DND-41 (cell line): ENCODE measurements around the gene RIPOR2.

Experiments
- ATAC-seq: fragments of 200-7000 bp; cut with Tn5 transposase; 3 replicates; pipeline ENCODE4 v1.9.1; 2021; ENCODE audit warnings: low read depth; ENCODE audit not compliant: insufficient read depth
- DNase-seq: peaks from one replicate; pipeline ENCODE4 v3.0.0-alpha.2; 2020
- H2AFZ ChIP-seq: 2 replicates; pipeline ENCODE4 v1.6.0; 2012; ENCODE audit warnings: low read depth, low read length
- H3K27ac ChIP-seq: 2 replicates; pipeline ENCODE4 v1.5.1; 2012; ENCODE audit warnings: low read length, inconsistent platforms
- H3K27me3 ChIP-seq: fragments of 200-600 bp; sonication (generic); 2 replicates; pipeline ENCODE4 v1.6.0; 2012; ENCODE audit warnings: low read length, mild to moderate bottlenecking, inconsistent platforms; ENCODE audit not compliant: insufficient read depth, poor library complexity
- H3K36me3 ChIP-seq: 2 replicates; pipeline ENCODE4 v1.5.1; 2012; ENCODE audit warnings: low read length, inconsistent platforms; ENCODE audit not compliant: insufficient read depth
- H3K4me1 ChIP-seq: 2 replicates; pipeline ENCODE4 v1.5.1; 2012; ENCODE audit warnings: mild to moderate bottlenecking, low read length; ENCODE audit not compliant: insufficient read depth
- H3K4me2 ChIP-seq: 2 replicates; pipeline ENCODE4 v1.6.0; 2012; ENCODE audit warnings: mild to moderate bottlenecking, moderate library complexity, low read length, inconsistent platforms; ENCODE audit not compliant: insufficient read depth
- H3K4me3 ChIP-seq, 2 experiments: fragments of 200-600 bp in 1 of 2; shearing (Covaris generic) in 1 of 2; 2 replicates each; pipeline ENCODE4 v1.5.1; 2012 to 2016; ENCODE audit warnings: inconsistent platforms in 2 of 2, low read length in 2 of 2, mild to moderate bottlenecking in 2 of 2, low read depth in 1 of 2, moderate library complexity in 1 of 2
- H3K79me2 ChIP-seq: 2 replicates; pipeline ENCODE4 v1.6.0; 2012; ENCODE audit warnings: low read length, inconsistent platforms; ENCODE audit not compliant: insufficient read depth
- H3K9ac ChIP-seq: 2 replicates; pipeline ENCODE4 v1.6.0; 2012; ENCODE audit warnings: low read depth, mild to moderate bottlenecking, inconsistent platforms, low read length, moderate library complexity
- H3K9me3 ChIP-seq: 2 replicates; pipeline ENCODE4 v1.5.1; 2012; ENCODE audit warnings: low read length, moderate library complexity, mild to moderate bottlenecking, inconsistent platforms; ENCODE audit not compliant: insufficient read depth, severe bottlenecking
- H4K20me1 ChIP-seq: 2 replicates; pipeline ENCODE4 v1.6.0; 2012; ENCODE audit warnings: low read length; ENCODE audit not compliant: insufficient read depth
- CTCF ChIP-seq: IDR thresholded peaks from 2 replicates; pipeline ENCODE4 v1.5.1; 2012; ENCODE audit warnings: borderline replicate concordance, low read length, moderate library complexity, mild to moderate bottlenecking; ENCODE audit not compliant: poor library complexity, severe bottlenecking; ENCODE audit errors: extremely low read depth
- EZH2 ChIP-seq: IDR thresholded peaks from 3 replicates; pipeline ENCODE4 v1.6.1; 2012; ENCODE audit warnings: borderline replicate concordance, low read depth, mild to moderate bottlenecking, moderate library complexity, low read length, inconsistent platforms; ENCODE audit not compliant: severe bottlenecking

RIPOR2 gene

DNA sequence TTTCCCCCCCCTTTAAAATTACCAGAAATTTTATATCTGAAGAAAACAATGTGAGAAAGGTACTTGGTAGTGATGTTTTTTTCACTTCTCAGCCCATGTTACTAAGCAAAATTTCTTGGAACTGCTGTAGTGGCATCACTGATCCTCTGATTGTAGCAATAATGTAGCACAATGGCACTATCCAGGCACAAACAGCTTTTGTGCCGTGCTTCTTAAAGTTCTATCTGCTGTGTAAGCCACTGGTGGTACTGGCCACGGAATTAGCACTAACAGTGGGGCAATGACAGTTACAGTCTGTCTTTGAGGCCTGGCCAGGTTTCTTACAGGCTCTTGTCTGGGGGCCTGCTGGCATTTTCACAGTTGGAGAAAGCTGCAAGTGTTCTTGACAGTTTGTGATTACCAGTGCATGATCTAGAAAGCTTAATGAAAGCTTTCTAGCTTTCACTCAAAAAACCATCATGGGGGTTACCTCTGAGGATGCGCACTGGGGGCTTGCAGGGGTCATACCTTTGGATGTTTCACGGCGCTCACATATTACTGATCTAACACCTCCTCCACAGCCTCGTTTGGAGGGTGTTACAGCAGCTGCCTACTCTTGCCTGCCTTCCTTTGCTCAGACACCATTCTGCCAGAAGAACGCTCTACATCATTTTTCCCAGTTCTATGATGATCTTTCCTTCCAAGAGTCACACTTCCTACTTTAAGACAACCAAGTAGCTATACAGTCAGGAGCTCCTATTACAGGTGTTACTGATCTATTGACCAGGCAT is 78.7 kb downstream of the RIPOR2 start:
- H3K9me3 ChIP-seq: no peaks in the 10 kb centered on the region
- H3K36me3 ChIP-seq: peaks cover 70% of the 10 kb centered on the region
- no peaks in the 10 kb centered on the region for H3K27me3 ChIP-seq
- no peaks in the 10 kb centered on the region for H4K20me1 ChIP-seq
- no peak overlapping the region for H2AFZ ChIP-seq
- H3K79me2 ChIP-seq: no peaks in the 10 kb centered on the region
- peaks cover 10% of the 10 kb centered on the region for H3K4me1 ChIP-seq
- H3K9ac ChIP-seq: no peak overlapping the region
- no peak overlapping the region for H3K4me3 ChIP-seq
- ATAC-seq (no peak), DNase-seq (no peak)
- H3K4me2 ChIP-seq: no peak overlapping the region
- peak overlapping the region; percentile 50 for H3K27ac ChIP-seq
- no peak for TF ChIP-seq CTCF
- no peak for TF ChIP-seq EZH2

DNA sequence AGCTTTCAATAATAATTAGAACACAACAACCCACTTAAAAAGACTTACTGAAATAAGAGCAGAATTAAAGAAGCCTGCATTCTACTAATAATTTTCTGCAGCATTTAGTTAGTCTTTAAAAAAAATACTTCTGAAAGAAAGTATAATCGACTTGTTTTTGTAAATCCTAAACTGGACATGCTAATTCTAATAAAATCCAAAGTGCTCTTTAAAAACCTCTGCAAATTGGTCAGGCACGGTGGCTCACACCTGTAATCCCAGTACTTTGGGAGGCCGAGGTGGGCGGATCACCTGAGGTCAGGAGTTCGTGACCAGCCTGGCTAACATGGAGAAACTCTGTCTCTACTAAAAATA is 79.5 kb downstream of the RIPOR2 start:
- peaks cover 10% of the 10 kb centered on the region for H3K4me1 ChIP-seq
- H3K27ac ChIP-seq: peak overlapping the region; percentile 41; the same call in 1 of the 2 replicates
- no peaks in the 10 kb centered on the region for H3K79me2 ChIP-seq
- H3K27me3 ChIP-seq: no peaks in the 10 kb centered on the region
- H3K4me3 ChIP-seq: no peak overlapping the region
- no peak for ATAC-seq
- H4K20me1 ChIP-seq: no peaks in the 10 kb centered on the region
- H3K9me3 ChIP-seq: no peaks in the 10 kb centered on the region
- TF ChIP-seq CTCF (no peak), EZH2 (no peak)
- H3K4me2 ChIP-seq: no peak overlapping the region
- H3K9ac ChIP-seq: no peak overlapping the region
- peaks cover 64% of the 10 kb centered on the region for H3K36me3 ChIP-seq
- no peak for DNase-seq
- no peak overlapping the region for H2AFZ ChIP-seq

DNA sequence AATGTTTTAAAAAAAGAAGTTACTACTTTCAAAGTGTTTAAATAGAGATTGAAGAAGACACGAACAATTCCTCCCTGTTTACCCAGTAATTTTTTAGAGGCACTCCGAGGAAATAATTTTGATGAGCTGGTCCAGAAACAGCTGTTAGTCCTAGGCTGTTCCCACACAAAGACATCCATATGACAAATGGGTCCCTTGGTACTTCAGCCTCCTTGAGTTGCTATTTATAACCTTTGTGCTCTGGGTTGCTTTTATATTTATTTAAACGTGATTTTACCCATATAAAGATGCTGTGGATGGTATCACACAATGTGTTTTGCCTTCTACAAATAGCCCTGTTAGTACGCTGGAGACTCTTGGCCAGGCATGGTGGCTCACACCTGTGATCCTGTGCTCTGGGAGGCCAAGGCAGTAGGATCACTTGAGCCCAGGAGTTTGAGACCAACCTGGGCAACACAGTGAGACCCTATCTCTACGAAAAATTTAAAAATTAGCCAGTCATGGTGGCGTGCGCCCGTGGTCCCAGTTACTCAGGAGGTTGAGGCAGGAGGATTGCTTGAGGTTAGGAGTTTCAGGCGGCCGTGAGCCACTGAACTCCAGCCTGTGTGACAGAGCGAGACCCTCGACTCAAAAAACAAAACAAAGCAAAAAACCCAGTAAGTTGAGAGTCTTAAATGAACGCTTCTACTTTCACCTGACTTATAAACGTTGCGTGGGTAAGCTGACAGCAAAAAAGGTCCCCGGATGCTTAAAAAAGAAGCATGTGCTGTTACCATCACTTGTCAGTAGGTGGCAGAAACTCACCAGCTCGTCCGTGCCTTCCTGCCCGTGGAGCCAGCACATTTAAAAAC is 80.1 kb downstream of the RIPOR2 start:
- DNase-seq: peak; percentile 76
- Histone ChIP-seq H2AFZ (peak overlapping the region; percentile 48), H3K36me3 (peaks cover 59% of the 10 kb centered on the region), H3K27ac (peak overlapping the region; percentile 41; the same call in 1 of the 2 replicates), H4K20me1 (no peaks in the 10 kb centered on the region), H3K4me2 (peak overlapping the region; percentile 10; the same call in 1 of the 2 replicates), H3K9ac (0 out of 2 replicates have a peak overlapping the region, but pooled peaks have one; percentile 9), H3K27me3 (no peaks in the 10 kb centered on the region), H3K9me3 (no peaks in the 10 kb centered on the region), H3K4me3 (no peak overlapping the region), H3K79me2 (no peaks in the 10 kb centered on the region), H3K4me1 (peaks cover 10% of the 10 kb centered on the region)
- peak; percentile 98 for TF ChIP-seq CTCF
- TF ChIP-seq EZH2: no peak
- ATAC-seq: peak; percentile 87
